GM12864 (cell line): ENCODE measurements around the gene APRT.

Experiments
- DNase-seq: peaks from one replicate; pipeline ENCODE4 v3.0.0-alpha.2; 2011; ENCODE audit warnings: low read depth
- H3K4me3 ChIP-seq: 2 replicates; pipeline ENCODE4 v1.5.1; 2011; ENCODE audit warnings: mild to moderate bottlenecking, low read depth, low read length, control low read depth
- CTCF ChIP-seq: IDR thresholded peaks from 2 replicates; pipeline ENCODE4 v1.5.1; 2011; ENCODE audit warnings: low read depth, mild to moderate bottlenecking, moderate library complexity, low read length, control low read depth, inconsistent platforms; ENCODE audit errors: missing control alignments

The APRT gene

GRCh38 chr16:88782454-88783390 lies 29.0 kb downstream of the APRT start:
- no peak for DNase-seq
- no peak for TF ChIP-seq CTCF
- H3K4me3 ChIP-seq = peak overlapping the region; percentile 61

- peak; percentile 1 for TF ChIP-seq CTCF
- peak overlapping the region; percentile 61 for H3K4me3 ChIP-seq
Observed at GRCh38 chr16:88781140-88782077, 30.3 kb downstream of the APRT start.

GRCh38 chr16:88780142-88781062 lies 31.3 kb downstream of the APRT start:
- H3K4me3 ChIP-seq = peak overlapping the region; percentile 61
- no peak for TF ChIP-seq CTCF
- DNase-seq = no peak

More at GRCh38 chr16:88781140-88782077, 30.3 kb downstream of the APRT start:
- peak; percentile 69 for DNase-seq

- no peak for TF ChIP-seq CTCF
- no peak for DNase-seq
- no peak overlapping the region for H3K4me3 ChIP-seq
Observed at GRCh38 chr16:88779406-88780141, 32.2 kb downstream of the APRT start.

GRCh38 chr16:88778541-88779065 lies 33.1 kb downstream of the APRT start:
- no peak for TF ChIP-seq CTCF
- DNase-seq = no peak
- H3K4me3 ChIP-seq = no peak overlapping the region
